DND-41 (cell line): ENCODE results near the gene ZSCAN30.

Source experiments
- ATAC-seq: fragments of 200-7000 bp; cut with Tn5 transposase; 3 replicates; pipeline ENCODE4 v1.9.1; 2021; ENCODE audit warnings: low read depth; ENCODE audit not compliant: insufficient read depth
- DNase-seq: peaks from one replicate; pipeline ENCODE4 v3.0.0-alpha.2; 2020
- H2AFZ ChIP-seq: 2 replicates; pipeline ENCODE4 v1.6.0; 2012; ENCODE audit warnings: low read depth, low read length
- H3K27ac ChIP-seq: 2 replicates; pipeline ENCODE4 v1.5.1; 2012; ENCODE audit warnings: low read length, inconsistent platforms
- H3K27me3 ChIP-seq: fragments of 200-600 bp; sonication (generic); 2 replicates; pipeline ENCODE4 v1.6.0; 2012; ENCODE audit warnings: low read length, mild to moderate bottlenecking, inconsistent platforms; ENCODE audit not compliant: insufficient read depth, poor library complexity
- H3K36me3 ChIP-seq: 2 replicates; pipeline ENCODE4 v1.5.1; 2012; ENCODE audit warnings: low read length, inconsistent platforms; ENCODE audit not compliant: insufficient read depth
- H3K4me1 ChIP-seq: 2 replicates; pipeline ENCODE4 v1.5.1; 2012; ENCODE audit warnings: mild to moderate bottlenecking, low read length; ENCODE audit not compliant: insufficient read depth
- H3K4me2 ChIP-seq: 2 replicates; pipeline ENCODE4 v1.6.0; 2012; ENCODE audit warnings: mild to moderate bottlenecking, moderate library complexity, low read length, inconsistent platforms; ENCODE audit not compliant: insufficient read depth
- H3K4me3 ChIP-seq, 2 experiments: fragments of 200-600 bp in 1 of 2; shearing (Covaris generic) in 1 of 2; 2 replicates each; pipeline ENCODE4 v1.5.1; 2012 to 2016; ENCODE audit warnings: inconsistent platforms in 2 of 2, low read length in 2 of 2, mild to moderate bottlenecking in 2 of 2, low read depth in 1 of 2, moderate library complexity in 1 of 2
- H3K79me2 ChIP-seq: 2 replicates; pipeline ENCODE4 v1.6.0; 2012; ENCODE audit warnings: low read length, inconsistent platforms; ENCODE audit not compliant: insufficient read depth
- H3K9ac ChIP-seq: 2 replicates; pipeline ENCODE4 v1.6.0; 2012; ENCODE audit warnings: low read depth, mild to moderate bottlenecking, inconsistent platforms, low read length, moderate library complexity
- H3K9me3 ChIP-seq: 2 replicates; pipeline ENCODE4 v1.5.1; 2012; ENCODE audit warnings: low read length, moderate library complexity, mild to moderate bottlenecking, inconsistent platforms; ENCODE audit not compliant: insufficient read depth, severe bottlenecking
- H4K20me1 ChIP-seq: 2 replicates; pipeline ENCODE4 v1.6.0; 2012; ENCODE audit warnings: low read length; ENCODE audit not compliant: insufficient read depth
- EZH2 ChIP-seq: IDR thresholded peaks from 3 replicates; pipeline ENCODE4 v1.6.1; 2012; ENCODE audit warnings: borderline replicate concordance, low read depth, mild to moderate bottlenecking, moderate library complexity, low read length, inconsistent platforms; ENCODE audit not compliant: severe bottlenecking
- TF ChIP-seq, protein P1 (sequence below): IDR thresholded peaks from 2 replicates; pipeline ENCODE4 v1.5.1; 2012; ENCODE audit warnings: borderline replicate concordance, low read length, moderate library complexity, mild to moderate bottlenecking; ENCODE audit not compliant: poor library complexity, severe bottlenecking; ENCODE audit errors: extremely low read depth

ZSCAN30 gene

DNA sequence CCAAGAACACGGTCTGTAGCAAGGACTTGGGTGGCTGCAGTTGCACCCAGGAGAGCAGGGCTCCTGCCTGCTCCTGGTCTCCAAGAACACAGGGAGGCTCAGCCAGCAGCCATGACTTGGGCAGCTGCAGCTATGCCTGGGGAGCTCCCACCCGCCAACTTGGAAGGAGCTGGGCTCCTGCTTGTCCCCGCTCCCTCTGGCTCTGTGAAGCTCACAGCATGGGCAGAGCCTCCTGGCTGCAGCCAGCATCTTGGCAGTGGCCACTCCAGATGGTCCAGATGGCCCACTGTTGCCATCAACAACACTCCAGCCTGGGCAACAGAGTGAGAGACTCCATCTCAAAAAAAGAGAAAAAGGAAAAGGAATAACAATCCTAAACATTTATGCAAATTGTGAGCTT is 5.2 kb downstream of the ZSCAN30 start:
- TF ChIP-seq, protein P1, sequence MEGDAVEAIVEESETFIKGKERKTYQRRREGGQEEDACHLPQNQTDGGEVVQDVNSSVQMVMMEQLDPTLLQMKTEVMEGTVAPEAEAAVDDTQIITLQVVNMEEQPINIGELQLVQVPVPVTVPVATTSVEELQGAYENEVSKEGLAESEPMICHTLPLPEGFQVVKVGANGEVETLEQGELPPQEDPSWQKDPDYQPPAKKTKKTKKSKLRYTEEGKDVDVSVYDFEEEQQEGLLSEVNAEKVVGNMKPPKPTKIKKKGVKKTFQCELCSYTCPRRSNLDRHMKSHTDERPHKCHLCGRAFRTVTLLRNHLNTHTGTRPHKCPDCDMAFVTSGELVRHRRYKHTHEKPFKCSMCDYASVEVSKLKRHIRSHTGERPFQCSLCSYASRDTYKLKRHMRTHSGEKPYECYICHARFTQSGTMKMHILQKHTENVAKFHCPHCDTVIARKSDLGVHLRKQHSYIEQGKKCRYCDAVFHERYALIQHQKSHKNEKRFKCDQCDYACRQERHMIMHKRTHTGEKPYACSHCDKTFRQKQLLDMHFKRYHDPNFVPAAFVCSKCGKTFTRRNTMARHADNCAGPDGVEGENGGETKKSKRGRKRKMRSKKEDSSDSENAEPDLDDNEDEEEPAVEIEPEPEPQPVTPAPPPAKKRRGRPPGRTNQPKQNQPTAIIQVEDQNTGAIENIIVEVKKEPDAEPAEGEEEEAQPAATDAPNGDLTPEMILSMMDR: no peak
- TF ChIP-seq EZH2: no peak
- ATAC-seq (no peak), DNase-seq (no peak)
- Histone ChIP-seq H3K4me3 (peak overlapping the region in 1 of 2 experiments; percentile 12; a peak in 1 of 4 replicates), H3K36me3 (peaks cover 19% of the 10 kb centered on the region), H3K4me1 (peaks cover 19% of the 10 kb centered on the region), H3K4me2 (no peak overlapping the region), H3K27ac (no peak overlapping the region), H3K9ac (no peak overlapping the region), H4K20me1 (no peaks in the 10 kb centered on the region), H2AFZ (no peak overlapping the region), H3K9me3 (peaks cover 23% of the 10 kb centered on the region), H3K79me2 (peaks cover 49% of the 10 kb centered on the region), H3K27me3 (no peaks in the 10 kb centered on the region)

DNA sequence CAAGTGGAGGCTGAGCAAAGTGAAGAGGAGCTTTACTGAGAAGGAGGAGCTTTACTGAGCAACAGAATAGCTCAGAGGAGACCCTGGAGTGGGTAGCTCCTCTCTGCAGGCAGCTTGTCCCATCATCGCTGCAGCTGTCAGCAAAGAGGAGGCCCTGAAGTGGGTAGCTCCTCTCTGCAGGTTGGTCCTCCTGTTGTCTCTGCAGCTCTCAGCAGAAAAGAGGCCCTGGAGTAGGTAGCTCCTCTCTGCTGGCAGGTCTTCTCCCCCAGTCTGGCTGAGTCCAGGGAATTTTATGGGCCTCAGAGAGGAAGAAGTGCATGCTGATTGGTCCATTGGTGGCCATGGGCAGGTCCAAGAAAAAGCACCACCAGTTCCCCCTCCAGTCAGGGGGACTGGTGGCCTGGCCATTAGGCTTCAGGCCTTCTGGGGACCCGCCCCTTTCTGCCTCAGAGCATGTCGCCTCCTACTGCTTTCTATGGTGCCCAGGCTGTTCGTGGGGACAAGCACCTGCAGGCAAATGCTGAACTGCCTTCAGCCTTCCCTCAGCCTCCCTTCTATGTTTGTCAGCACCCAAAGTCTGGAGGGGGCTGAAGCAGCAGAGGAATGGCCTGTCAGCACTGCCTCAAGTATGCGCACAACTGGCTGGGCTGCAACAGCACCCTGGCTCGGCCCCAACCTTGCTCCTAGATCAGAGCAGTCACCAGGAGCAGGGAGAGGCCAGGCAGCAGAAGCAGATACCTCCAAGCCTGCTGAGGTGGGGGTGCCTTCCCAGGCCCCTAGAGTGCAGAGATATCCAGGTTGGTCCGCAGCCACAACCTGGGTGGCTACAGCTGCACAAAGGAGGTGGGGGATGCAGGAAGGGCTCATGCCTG is 5.9 kb downstream of the ZSCAN30 start:
- no peaks in the 10 kb centered on the region for H3K27me3 ChIP-seq
- no peak overlapping the region for H3K4me2 ChIP-seq
- H3K27ac ChIP-seq: no peak overlapping the region
- peaks cover 24% of the 10 kb centered on the region for H3K9me3 ChIP-seq
- peak overlapping the region in 1 of 2 experiments; percentile 12; a peak in 1 of 4 replicates for H3K4me3 ChIP-seq
- no peaks in the 10 kb centered on the region for H4K20me1 ChIP-seq
- H3K4me1 ChIP-seq: peaks cover 15% of the 10 kb centered on the region
- DNase-seq (peak; percentile 31), ATAC-seq (no peak)
- H3K36me3 ChIP-seq: peaks cover 19% of the 10 kb centered on the region
- peaks cover 42% of the 10 kb centered on the region for H3K79me2 ChIP-seq
- no peak overlapping the region for H2AFZ ChIP-seq
- TF ChIP-seq, protein P1: no peak
- TF ChIP-seq EZH2: no peak
- H3K9ac ChIP-seq: no peak overlapping the region

DNA sequence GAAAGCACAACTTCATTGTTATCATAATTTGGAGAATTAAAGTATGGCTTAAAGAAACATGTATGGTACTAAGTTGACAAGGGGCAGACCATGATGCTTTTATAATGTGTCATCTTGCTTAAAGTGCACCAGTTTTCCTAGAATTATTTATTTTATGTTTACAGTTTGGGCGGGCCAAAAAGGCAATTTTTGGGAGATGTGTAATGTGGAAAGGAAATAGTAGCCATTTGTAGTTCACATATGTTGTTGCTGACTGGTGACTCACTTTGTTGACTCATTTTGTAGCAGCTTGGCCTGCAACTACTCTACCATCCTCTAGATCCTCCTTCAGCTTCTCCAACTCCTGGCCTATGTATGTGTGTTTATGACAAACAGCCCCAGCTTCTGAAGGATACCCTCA is 7.7 kb downstream of the ZSCAN30 start:
- Histone ChIP-seq H3K79me2 (peaks cover 27% of the 10 kb centered on the region), H3K36me3 (peaks cover 19% of the 10 kb centered on the region), H3K27ac (no peak overlapping the region), H3K9ac (no peak overlapping the region), H3K4me3 (no peak overlapping the region), H3K4me2 (no peak overlapping the region), H2AFZ (no peak overlapping the region), H3K4me1 (no peaks in the 10 kb centered on the region), H3K9me3 (peaks cover 26% of the 10 kb centered on the region), H3K27me3 (no peaks in the 10 kb centered on the region), H4K20me1 (no peaks in the 10 kb centered on the region)
- no peak for ATAC-seq
- no peak for TF ChIP-seq EZH2
- TF ChIP-seq, protein P1: no peak
- DNase-seq: no peak
